PC-9 (cell line): ENCODE results near the gene FCMR. TPM values are rescaled to one million over a fixed set of nuclear protein-coding genes. Genes with fewer than 3 reads are reported as not detected.

ENCODE experiments used
- BruUV-seq: library from RNA; stranded (reverse); fragments of 400-500 nt; replicated peaks from 2 replicates; lab custom pipeline; 2021; lab: Mats Ljungman, UMichigan
- CTCF ChIA-PET: fragments of 300-600 bp; sonication (Branson Sonifier 250); formaldehyde crosslinking; loops from one replicate; lab custom pipeline; 2022; ENCODE audit warnings: antibody characterized with exemption; lab: Charles Lee
- POLR2A ChIA-PET: fragments of 300-600 bp; sonication (Branson Sonifier 250); formaldehyde crosslinking; loops from one replicate; lab custom pipeline; 2022; ENCODE audit warnings: antibody characterized with exemption; ENCODE audit not compliant: unreplicated experiment; lab: Charles Lee
- DNase-seq, 2 experiments: peaks; one replicate each; pipeline versions ENCODE4 v3.0.0 to v3.0.0-alpha.2; 2015 to 2022; ENCODE audit warnings: mixed read lengths in 1 of 2
- H2AFZ ChIP-seq: fragments of 200-600 bp; sonication (generic); 2 replicates; pipeline ENCODE4 v1.8.1; 2017; ENCODE audit warnings: antibody characterized with exemption
- H3F3A ChIP-seq: fragments of 200-600 bp; sonication (generic); 2 replicates; pipeline ENCODE4 v1.8.1; 2017; ENCODE audit warnings: antibody characterized with exemption, mild to moderate bottlenecking, low read depth; ENCODE audit not compliant: insufficient read depth
- H3K27ac ChIP-seq: fragments of 200-600 bp; sonication (generic); 2 replicates; pipeline ENCODE4 v1.6.1; 2016; ENCODE audit warnings: mixed run types
- H3K27me3 ChIP-seq: fragments of 200-600 bp; sonication (generic); 2 replicates; pipeline ENCODE4 v1.6.1; 2016; ENCODE audit warnings: low read depth, mixed run types; ENCODE audit not compliant: insufficient read depth
- H3K36me3 ChIP-seq: fragments of 200-600 bp; sonication (generic); 2 replicates; pipeline ENCODE4 v1.6.1; 2016; ENCODE audit warnings: low read depth, mixed run types
- H3K4me1 ChIP-seq: fragments of 200-600 bp; sonication (generic); replicated peaks from 2 replicates; pipeline ENCODE4 v1.6.1; 2016; ENCODE audit warnings: mixed run types; ENCODE audit not compliant: insufficient read depth
- H3K4me2 ChIP-seq: fragments of 200-600 bp; sonication (generic); 2 replicates; pipeline ENCODE4 v1.6.1; 2017; ENCODE audit warnings: mixed run types
- H3K4me3 ChIP-seq: fragments of 200-600 bp; sonication (generic); 2 replicates; pipeline ENCODE4 v1.6.1; 2016; ENCODE audit warnings: mixed run types
- H3K79me2 ChIP-seq: fragments of 200-600 bp; sonication (generic); 2 replicates; pipeline ENCODE4 v1.6.1; 2017; ENCODE audit warnings: low read depth, mixed run types
- H3K9me2 ChIP-seq: fragments of 200-600 bp; sonication (generic); 2 replicates; pipeline ENCODE4 v1.8.1; 2017; ENCODE audit warnings: mild to moderate bottlenecking; ENCODE audit not compliant: insufficient read depth
- H3K9me3 ChIP-seq: fragments of 200-600 bp; sonication (generic); 2 replicates; pipeline ENCODE4 v1.8.1; 2016; ENCODE audit warnings: low read depth; ENCODE audit not compliant: insufficient read depth
- H4K20me1 ChIP-seq: fragments of 200-600 bp; sonication (generic); 2 replicates; pipeline ENCODE4 v1.8.1; 2017; ENCODE audit not compliant: insufficient read depth
- CTCF ChIP-seq: fragments of 200-600 bp; sonication (generic); conservative IDR thresholded peaks from 2 replicates; pipeline ENCODE4 v1.6.1; 2017; ENCODE audit warnings: mixed run types, antibody characterized with exemption, mild to moderate bottlenecking, moderate library complexity
- EZH2 ChIP-seq: fragments of 200-600 bp; sonication (generic); IDR thresholded peaks from 2 replicates; pipeline ENCODE4 v1.8.0; 2017; ENCODE audit warnings: antibody characterized with exemption, low read depth
- intact Hi-C: fragments of 100-400 bp; cut with micrococcal nuclease; formaldehyde crosslinking; loops from one replicate; pipeline ENCODE4 v1.10.0; 2022; ENCODE audit not compliant: unreplicated experiment
- total RNA-seq: library from RNA; stranded (reverse); gene quantifications from 2 replicates; pipeline ENCODE4 v1.2.3, GENCODE V29; 2021

Gene FCMR
- total RNA-seq, 1 experiment from 2014 or later = 1.2 TPM

GRCh38 chr1:206944703-206945102 is 23.0 kb upstream of the FCMR start:
- H2AFZ ChIP-seq = no peak overlapping the region
- CTCF ChIA-PET = no interaction called here

GRCh38 chr1:206941766-206942418 is 20.2 kb upstream of the FCMR start:
- Histone ChIP-seq H3K9me2 (no peaks in the 10 kb centered on the region), H3K4me2 (no peak overlapping the region), H4K20me1 (no peaks in the 10 kb centered on the region), H3K4me1 (no peaks in the 10 kb centered on the region), H2AFZ (no peak overlapping the region), H3F3A (no peaks in the 10 kb centered on the region), H3K79me2 (no peaks in the 10 kb centered on the region), H3K27me3 (no peaks in the 10 kb centered on the region), H3K9me3 (no peaks in the 10 kb centered on the region), H3K27ac (no peak overlapping the region), H3K4me3 (no peak overlapping the region), H3K36me3 (no peaks in the 10 kb centered on the region)
- no peak for DNase-seq
- intact Hi-C loops = no loop called here
- CTCF ChIA-PET = no interaction called here
- no TSS peak for BruUV-seq
- TF ChIP-seq EZH2 = no peak
- no peak for TF ChIP-seq CTCF
- POLR2A ChIA-PET = interaction anchor here (0.5 to 0.6 kb wide), 3 partner anchors 848 to 1193 kb away, joined by 3 to 18 read pairs (median 5); no protein-coding TSS in a partner anchor

More at GRCh38 chr1:206944703-206945102, 23.0 kb upstream of the FCMR start:
- no peak overlapping the region for H3K4me3 ChIP-seq
- no peaks in the 10 kb centered on the region for H3K4me1 ChIP-seq
- H3K9me2 ChIP-seq = no peaks in the 10 kb centered on the region
- DNase-seq = no peak
- intact Hi-C loops = no loop called here
- H3K27me3 ChIP-seq = no peaks in the 10 kb centered on the region
- no peaks in the 10 kb centered on the region for H3F3A ChIP-seq
- no peak overlapping the region for H3K4me2 ChIP-seq
- POLR2A ChIA-PET = no interaction called here
- no peaks in the 10 kb centered on the region for H4K20me1 ChIP-seq
- H3K79me2 ChIP-seq = no peaks in the 10 kb centered on the region
- BruUV-seq = no TSS peak
- H3K9me3 ChIP-seq = no peaks in the 10 kb centered on the region
- TF ChIP-seq CTCF (no peak), EZH2 (no peak)
- H3K27ac ChIP-seq = no peak overlapping the region
- no peaks in the 10 kb centered on the region for H3K36me3 ChIP-seq

- ChIA-PET POLR2A (no interaction called here), CTCF (no interaction called here)
- TF ChIP-seq EZH2 = no peak
- TF ChIP-seq CTCF = no peak
- H3K9me3 ChIP-seq = no peaks in the 10 kb centered on the region
- no peak overlapping the region for H3K27ac ChIP-seq
- no peak for DNase-seq
- no peaks in the 10 kb centered on the region for H3K4me1 ChIP-seq
- no peak overlapping the region for H3K4me3 ChIP-seq
- no peaks in the 10 kb centered on the region for H3F3A ChIP-seq
- H3K27me3 ChIP-seq = no peaks in the 10 kb centered on the region
- no peaks in the 10 kb centered on the region for H3K36me3 ChIP-seq
- no peaks in the 10 kb centered on the region for H3K79me2 ChIP-seq
- no peak overlapping the region for H3K4me2 ChIP-seq
- intact Hi-C loops = no loop called here
- no peaks in the 10 kb centered on the region for H3K9me2 ChIP-seq
- no peak overlapping the region for H2AFZ ChIP-seq
- H4K20me1 ChIP-seq = no peaks in the 10 kb centered on the region
- no TSS peak for BruUV-seq
Measured at GRCh38 chr1:206940588-206940936, 18.8 kb upstream of the FCMR start.
